ENCODE results near the gene TMEM158. TPM values are rescaled to one million over a fixed set of nuclear protein-coding genes. Genes with fewer than 3 reads are reported as not detected.

The TMEM158 gene
- total RNA-seq, 5 donors from 2014 or later (not counting 1 experiment from before 2014, with no cell fraction given) = 0.13 to 0.26 (median 0.16) TPM

GRCh38 chr3:45216021-45216609 is 10.0 kb downstream of the TMEM158 start:
- peaks cover 0 to under 1% (median 0%) of the 10 kb centered on the region in 3 donors for H3K4me1 Mint-ChIP-seq
- ChIA-PET CTCF (interaction anchor here in 1 of 2 donors (0.6 kb wide), 1 partner anchor 180 kb away, joined by 8 read pairs; no protein-coding TSS in a partner anchor), POLR2A (no interaction called here)
- Histone ChIP-seq H3K9me3 (no peaks in the 10 kb centered on the region), H3K36me3 (ENCODE audit: control insufficient read depth in 2 of 2, extremely low read depth in 1 of 2, insufficient read depth in 1 of 2, low read length in 1 of 2) (no peaks in the 10 kb centered on the region), H3K4me3 (ENCODE audit: control insufficient read depth in 1 of 2, extremely low read depth in 1 of 2, low read length in 1 of 2) (no peak overlapping the region), H3K27me3 (replicated peaks in 1 of 2; ENCODE audit: control insufficient read depth in 2 of 2, extremely low read depth in 1 of 2, insufficient read depth in 2 of 2, low read length in 1 of 2) (peaks cover 0 to 51% of the 10 kb centered on the region in 2 experiments), H3K27ac (ENCODE audit: low read length) (no peak overlapping the region), H3K4me1 (ENCODE audit: control insufficient read depth in 1 of 2, extremely low read depth in 1 of 2, insufficient read depth in 2 of 2, low read length in 2 of 2) (no peaks in the 10 kb centered on the region)
- H3K27me3 Mint-ChIP-seq = peaks cover 19 to 32% of the 10 kb centered on the region in 2 donors
- no peaks in the 10 kb centered on the region for H3K9me3 Mint-ChIP-seq
- H3K4me3 Mint-ChIP-seq = no peak overlapping the region
- no peak overlapping the region for H3K27ac Mint-ChIP-seq
- DNase-seq (no peak), ATAC-seq (replicated peaks in 1 of 4) (no peak)
- WGBS (ENCODE audit: insufficient coverage) = 80% methylated on average over 7 of the region's 10 CpGs
- H3K36me3 Mint-ChIP-seq = no peaks in the 10 kb centered on the region

DNA sequence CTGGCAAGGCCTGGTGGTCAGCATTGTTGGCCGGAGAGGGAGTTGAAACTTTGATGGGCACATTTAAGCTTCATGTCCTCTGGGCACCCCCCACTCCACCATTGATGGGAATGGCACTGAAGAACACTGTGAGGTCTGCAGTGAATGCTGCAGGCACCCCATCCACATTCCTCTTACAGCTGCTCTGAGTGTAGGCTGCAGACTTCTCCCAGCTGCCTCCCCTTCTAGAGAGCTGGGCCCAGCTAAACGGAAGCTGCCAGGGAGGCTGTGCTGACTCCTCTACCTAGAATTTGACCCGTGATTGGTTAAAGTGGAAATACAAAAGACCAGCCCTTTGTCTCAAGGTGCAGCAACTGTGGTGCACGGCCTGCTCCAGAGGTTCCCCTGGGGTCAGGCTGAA is 10.6 kb downstream of the TMEM158 start:
- no peaks in the 10 kb centered on the region for H3K9me3 ChIP-seq
- peaks cover 3 to 7% (median 3%) of the 10 kb centered on the region in 3 donors for H3K4me1 Mint-ChIP-seq
- no peaks in the 10 kb centered on the region for H3K9me3 Mint-ChIP-seq
- 85% methylated on average over 2 of the region's 4 CpGs for WGBS (ENCODE audit: insufficient coverage)
- H3K27ac Mint-ChIP-seq = no peak overlapping the region
- CTCF ChIA-PET = interaction anchor here in 1 of 2 donors (1.2 kb wide), 1 partner anchor 175 kb away, joined by 3 read pairs; no protein-coding TSS in a partner anchor
- DNase-seq (no peak), ATAC-seq (replicated peaks in 1 of 4) (no peak)
- H3K27ac ChIP-seq (ENCODE audit: low read length) = no peak overlapping the region
- peaks cover 0 to 3% of the 10 kb centered on the region in 2 experiments for H3K4me1 ChIP-seq (ENCODE audit: control insufficient read depth in 1 of 2, extremely low read depth in 1 of 2, insufficient read depth in 2 of 2, low read length in 2 of 2)
- H3K36me3 Mint-ChIP-seq = no peaks in the 10 kb centered on the region
- no peak overlapping the region for H3K4me3 ChIP-seq (ENCODE audit: control insufficient read depth in 1 of 2, extremely low read depth in 1 of 2, low read length in 1 of 2)
- H3K4me3 Mint-ChIP-seq = no peak overlapping the region
- peaks cover 0 to 52% of the 10 kb centered on the region in 2 experiments for H3K27me3 ChIP-seq (replicated peaks in 1 of 2; ENCODE audit: control insufficient read depth in 2 of 2, extremely low read depth in 1 of 2, insufficient read depth in 2 of 2, low read length in 1 of 2)
- H3K27me3 Mint-ChIP-seq = peaks cover 12 to 32% of the 10 kb centered on the region in 2 donors
- H3K36me3 ChIP-seq (ENCODE audit: control insufficient read depth in 2 of 2, extremely low read depth in 1 of 2, insufficient read depth in 1 of 2, low read length in 1 of 2) = no peaks in the 10 kb centered on the region
- POLR2A ChIA-PET = no interaction called here

GRCh38 chr3:45214061-45214680 is 11.9 kb downstream of the TMEM158 start:
- ChIA-PET POLR2A (no interaction called here), CTCF (no interaction called here)
- Histone ChIP-seq H3K9me3 (no peaks in the 10 kb centered on the region), H3K36me3 (ENCODE audit: control insufficient read depth in 2 of 2, extremely low read depth in 1 of 2, insufficient read depth in 1 of 2, low read length in 1 of 2) (no peaks in the 10 kb centered on the region), H3K27ac (ENCODE audit: low read length) (no peak overlapping the region), H3K27me3 (replicated peaks in 1 of 2; ENCODE audit: control insufficient read depth in 2 of 2, extremely low read depth in 1 of 2, insufficient read depth in 2 of 2, low read length in 1 of 2) (peaks cover 0 to 53% of the 10 kb centered on the region in 2 experiments), H3K4me1 (ENCODE audit: control insufficient read depth in 1 of 2, extremely low read depth in 1 of 2, insufficient read depth in 2 of 2, low read length in 2 of 2) (peaks cover 0 to 10% of the 10 kb centered on the region in 2 experiments), H3K4me3 (ENCODE audit: control insufficient read depth in 1 of 2, extremely low read depth in 1 of 2, low read length in 1 of 2) (no peak overlapping the region)
- no peak overlapping the region for H3K27ac Mint-ChIP-seq
- peaks cover 5 to 9% (median 5%) of the 10 kb centered on the region in 3 donors for H3K4me1 Mint-ChIP-seq
- H3K9me3 Mint-ChIP-seq = no peaks in the 10 kb centered on the region
- 55% methylated on average over 8 of the region's 10 CpGs for WGBS (ENCODE audit: insufficient coverage)
- DNase-seq = no peak
- peaks cover 8 to 24% of the 10 kb centered on the region in 2 donors for H3K27me3 Mint-ChIP-seq
- H3K4me3 Mint-ChIP-seq = no peak overlapping the region
- no peak for ATAC-seq (replicated peaks in 1 of 4)
- no peaks in the 10 kb centered on the region for H3K36me3 Mint-ChIP-seq

- no peak for ATAC-seq (replicated peaks in 1 of 4)
- Mint-ChIP-seq H3K27me3 (peaks cover 5 to 17% of the 10 kb centered on the region in 2 donors), H3K36me3 (no peaks in the 10 kb centered on the region), H3K4me1 (peaks cover 16 to 20% (median 16%) of the 10 kb centered on the region in 3 donors), H3K9me3 (no peaks in the 10 kb centered on the region), H3K27ac (no peak overlapping the region), H3K4me3 (no peak overlapping the region)
- DNase-seq = no peak
- H3K4me1 ChIP-seq (ENCODE audit: control insufficient read depth in 1 of 2, extremely low read depth in 1 of 2, insufficient read depth in 2 of 2, low read length in 2 of 2) = peaks cover 0 to 20% of the 10 kb centered on the region in 2 experiments
- H3K36me3 ChIP-seq (ENCODE audit: control insufficient read depth in 2 of 2, extremely low read depth in 1 of 2, insufficient read depth in 1 of 2, low read length in 1 of 2) = no peaks in the 10 kb centered on the region
- H3K4me3 ChIP-seq (ENCODE audit: control insufficient read depth in 1 of 2, extremely low read depth in 1 of 2, low read length in 1 of 2) = no peak overlapping the region
- WGBS (ENCODE audit: insufficient coverage) = 100% methylated on average over 3 of the region's 10 CpGs
- ChIA-PET POLR2A (no interaction called here), CTCF (interaction anchor here (2.3 to 6.3 kb wide), 2 partner anchors 171 to 173 kb away, joined by 20 to 119 read pairs; no protein-coding TSS in a partner anchor)
- H3K27me3 ChIP-seq (replicated peaks in 1 of 2; ENCODE audit: control insufficient read depth in 2 of 2, extremely low read depth in 1 of 2, insufficient read depth in 2 of 2, low read length in 1 of 2) = peaks cover 0 to 43% of the 10 kb centered on the region in 2 experiments
- no peak overlapping the region for H3K27ac ChIP-seq (ENCODE audit: low read length)
- no peaks in the 10 kb centered on the region for H3K9me3 ChIP-seq
These were observed 14.0 kb downstream of the TMEM158 start for GRCh38 chr3:45212095-45212468.

GRCh38 chr3:45211466-45212094 is 14.5 kb downstream of the TMEM158 start:
- CTCF ChIA-PET = interaction anchor here (0.8 to 6.3 kb wide), 7 partner anchors 11 to 427 kb away, joined by 3 to 119 read pairs (median 5); no protein-coding TSS in a partner anchor
- H3K9me3 Mint-ChIP-seq = no peaks in the 10 kb centered on the region

More at GRCh38 chr3:45211466-45212094, 14.5 kb downstream of the TMEM158 start:
- no peak for DNase-seq
- H3K4me1 Mint-ChIP-seq = peaks cover 16 to 20% (median 16%) of the 10 kb centered on the region in 3 donors
- POLR2A ChIA-PET = no interaction called here
- H3K27ac Mint-ChIP-seq = no peak overlapping the region
- peaks cover 0 to 20% of the 10 kb centered on the region in 2 experiments for H3K4me1 ChIP-seq (ENCODE audit: control insufficient read depth in 1 of 2, extremely low read depth in 1 of 2, insufficient read depth in 2 of 2, low read length in 2 of 2)
- no peak for ATAC-seq (replicated peaks in 1 of 4)
- peaks cover 0 to 43% of the 10 kb centered on the region in 2 experiments for H3K27me3 ChIP-seq (replicated peaks in 1 of 2; ENCODE audit: control insufficient read depth in 2 of 2, extremely low read depth in 1 of 2, insufficient read depth in 2 of 2, low read length in 1 of 2)
- peaks cover 5 to 16% of the 10 kb centered on the region in 2 donors for H3K27me3 Mint-ChIP-seq
- H3K36me3 ChIP-seq (ENCODE audit: control insufficient read depth in 2 of 2, extremely low read depth in 1 of 2, insufficient read depth in 1 of 2, low read length in 1 of 2) = no peaks in the 10 kb centered on the region
- WGBS (ENCODE audit: insufficient coverage) = 87% methylated on average over 4 of the region's 11 CpGs
- H3K36me3 Mint-ChIP-seq = no peaks in the 10 kb centered on the region
- no peak overlapping the region for H3K27ac ChIP-seq (ENCODE audit: low read length)
- H3K9me3 ChIP-seq = no peaks in the 10 kb centered on the region
- H3K4me3 ChIP-seq (ENCODE audit: control insufficient read depth in 1 of 2, extremely low read depth in 1 of 2, low read length in 1 of 2) = no peak overlapping the region
- no peak overlapping the region for H3K4me3 Mint-ChIP-seq
